HCT116 (cell line): ENCODE results near the gene UBE3D. TPM values are rescaled to one million over a fixed set of nuclear protein-coding genes. Genes with fewer than 3 reads are reported as not detected.

ENCODE experiments used
- ATAC-seq: fragments of 200-7000 bp; cut with Tn5 transposase; 2 replicates; pipeline ENCODE4 v1.9.1; 2020; ENCODE audit warnings: mild to moderate bottlenecking, moderate library complexity
- BruUV-seq: library from RNA; stranded (reverse); fragments of 400-500 nt; replicated peaks from 2 replicates; lab custom pipeline; 2021; lab: Mats Ljungman, UMichigan
- CTCF ChIA-PET: fragments of 300-600 bp; sonication (Branson Sonifier 250); formaldehyde crosslinking; loops from one replicate; lab custom pipeline; 2021; ENCODE audit warnings: antibody characterized with exemption; lab: Charles Lee
- POLR2A ChIA-PET: fragments of 300-600, 350-600 bp; sonication (Branson Sonifier 250); formaldehyde crosslinking; loops from one replicate; lab custom pipeline; 2021; ENCODE audit warnings: antibody characterized with exemption; lab: Charles Lee
- RAD21 ChIA-PET, 2 experiments: fragments of 300-600 bp; sonication (Branson Sonifier 250); formaldehyde crosslinking; loops; one replicate each; lab custom pipeline; 2023; ENCODE audit warnings: low total read pairs in 2 of 2; ENCODE audit not compliant: uncharacterized antibody in 2 of 2, unreplicated experiment in 2 of 2, low non-redundant PET in 1 of 2; lab: Charles Lee
- DNase-seq: peaks from one replicate; pipeline ENCODE4 v3.0.0-alpha.2; 2010; ENCODE audit warnings: low read depth, low spot score
- H2AFZ ChIP-seq: fragments of 200-600 bp; shearing (Covaris generic), sonication (generic); 2 replicates; pipeline ENCODE4 v1.6.1; 2017; ENCODE audit warnings: low read depth, mixed run types, mixed read lengths, antibody characterized with exemption, low read length; ENCODE audit not compliant: poor library complexity, severe bottlenecking
- H3K27ac ChIP-seq: 2 replicates; pipeline ENCODE4 v1.5.1; 2012; ENCODE audit warnings: low read depth, low read length
- H3K27me3 ChIP-seq: fragments of 200-600 bp; sonication (generic); 2 replicates; pipeline ENCODE4 v1.6.1; 2016; ENCODE audit warnings: mixed run types, low read length, mixed read lengths; ENCODE audit not compliant: insufficient read depth
- H3K36me3 ChIP-seq, 2 experiments: fragments of 200-500 bp in 1 of 2; fragments of 200-600 bp in 1 of 2; sonication (Bioruptor generic) in 1 of 2; sonication (generic) in 1 of 2; 2 replicates each; pipeline versions ENCODE4 v1.5.1 to v1.6.1; 2014 to 2016; ENCODE audit warnings: low read length in 2 of 2, inconsistent platforms in 1 of 2, mixed read lengths in 1 of 2, mixed run types in 1 of 2; ENCODE audit not compliant: insufficient read depth in 2 of 2, control insufficient read depth in 1 of 2
- H3K4me1 ChIP-seq, 2 experiments: fragments of 200-600 bp in 1 of 2; sonication (generic) in 1 of 2; 2 replicates each; pipeline versions ENCODE4 v1.5.1 to v1.6.1; 2012 to 2017; ENCODE audit warnings: low read length in 2 of 2, inconsistent platforms in 1 of 2, mild to moderate bottlenecking in 1 of 2, mixed read lengths in 1 of 2, mixed run types in 1 of 2, moderate library complexity in 1 of 2; ENCODE audit not compliant: insufficient read depth in 2 of 2, control insufficient read depth in 1 of 2
- H3K4me2 ChIP-seq: fragments of 200-600 bp; sonication (generic); 2 replicates; pipeline ENCODE4 v1.6.1; 2017; ENCODE audit warnings: mixed run types, low read length, mixed read lengths
- H3K4me3 ChIP-seq, 2 experiments: fragments of 200-600 bp in 1 of 2; sonication (generic) in 1 of 2; replicated peaks in 1 of 2; 2 replicates each; pipeline ENCODE4 v1.5.1; 2011 to 2016; ENCODE audit warnings: low read length in 2 of 2, control low read depth in 1 of 2, low read depth in 1 of 2, mild to moderate bottlenecking in 1 of 2, mixed read lengths in 1 of 2, mixed run types in 1 of 2
- H3K79me2 ChIP-seq: fragments of 200-600 bp; sonication (generic); 2 replicates; pipeline ENCODE4 v1.6.1; 2017; ENCODE audit warnings: mild to moderate bottlenecking, mixed run types, low read length, moderate library complexity, mixed read lengths; ENCODE audit not compliant: insufficient read depth
- H3K9ac ChIP-seq: fragments of 200-600 bp; sonication (generic); 2 replicates; pipeline ENCODE4 v1.6.1; 2016; ENCODE audit warnings: low read length, mixed read lengths
- H3K9me2 ChIP-seq: fragments of 200-600 bp; sonication (generic), shearing (Covaris generic); 2 replicates; pipeline ENCODE4 v1.6.1; 2017; ENCODE audit warnings: mixed run types, mild to moderate bottlenecking, moderate library complexity; ENCODE audit not compliant: insufficient read depth
- H3K9me3 ChIP-seq, 2 experiments: fragments of 200-500 bp in 1 of 2; fragments of 200-600 bp in 1 of 2; sonication (Bioruptor generic) in 1 of 2; sonication (generic) in 1 of 2; 2 replicates each; pipeline ENCODE4 v1.6.1; 2014 to 2017; ENCODE audit warnings: low read length in 2 of 2, mixed read lengths in 2 of 2, inconsistent platforms in 1 of 2, low read depth in 1 of 2, mild to moderate bottlenecking in 1 of 2, mixed run types in 1 of 2, moderate library complexity in 1 of 2; ENCODE audit not compliant: control insufficient read depth in 1 of 2, insufficient read depth in 1 of 2
- H4K20me1 ChIP-seq: fragments of 200-600 bp; sonication (generic), shearing (Covaris generic); 2 replicates; pipeline ENCODE4 v1.6.1; 2017; ENCODE audit warnings: mixed run types, mild to moderate bottlenecking, moderate library complexity; ENCODE audit not compliant: insufficient read depth
- CBX3 ChIP-seq: IDR thresholded peaks from 2 replicates; pipeline ENCODE4 v1.6.1; 2012; ENCODE audit warnings: low read depth
- CEBPB ChIP-seq: IDR thresholded peaks from 2 replicates; pipeline ENCODE4 v1.6.1; 2012; ENCODE audit warnings: low read depth
- ELF1 ChIP-seq: IDR thresholded peaks from 2 replicates; pipeline ENCODE4 v1.6.1; 2012; ENCODE audit warnings: low read depth, borderline replicate concordance
- EZH2 ChIP-seq: fragments of 200-600 bp; sonication (generic); IDR thresholded peaks from 2 replicates; pipeline ENCODE4 v1.6.1; 2017; ENCODE audit warnings: antibody characterized with exemption, mixed run types
- POLR2AphosphoS5 ChIP-seq: IDR thresholded peaks from 2 replicates; pipeline ENCODE4 v1.6.1; 2011; ENCODE audit warnings: mild to moderate bottlenecking, low read depth, low read length, moderate library complexity
- RAD21 ChIP-seq: IDR thresholded peaks from 2 replicates; pipeline ENCODE4 v1.6.1; 2012; ENCODE audit warnings: low read depth, mild to moderate bottlenecking
- SIN3A ChIP-seq: IDR thresholded peaks from 2 replicates; pipeline ENCODE4 v1.6.1; 2012; ENCODE audit warnings: low read depth
- TCF7L2 ChIP-seq: IDR thresholded peaks from 2 replicates; pipeline ENCODE4 v1.7.0; 2011; ENCODE audit warnings: borderline replicate concordance, inconsistent platforms; ENCODE audit not compliant: insufficient read depth, insufficient read length; ENCODE audit errors: extremely low read depth
- YY1 ChIP-seq: IDR thresholded peaks from 2 replicates; pipeline ENCODE4 v1.6.1; 2011; ENCODE audit warnings: low read length, low read depth, moderate library complexity, mild to moderate bottlenecking; ENCODE audit not compliant: insufficient replicate concordance; ENCODE audit errors: extremely low read depth
- ZFX ChIP-seq: fragments of 450-650 bp; IDR thresholded peaks from 2 replicates; pipeline ENCODE4 v1.6.1; 2017
- intact Hi-C: fragments of 100-400 bp; cut with micrococcal nuclease; formaldehyde crosslinking; loops from 2 replicates; pipeline ENCODE4 v1.10.0; 2022
- total RNA-seq: library from RNA; stranded (reverse); gene quantifications from one replicate; pipeline ENCODE4 v1.2.1, GENCODE V29; 2021; ENCODE audit not compliant: unreplicated experiment
- TF ChIP-seq, protein P1 (sequence below): IDR thresholded peaks from 2 replicates; pipeline ENCODE4 v1.6.1; 2012; ENCODE audit warnings: low read depth
- TF ChIP-seq, protein P2 (sequence below): IDR thresholded peaks from 2 replicates; pipeline ENCODE4 v1.6.1; 2011; ENCODE audit warnings: mild to moderate bottlenecking, low read length, moderate library complexity; ENCODE audit not compliant: insufficient replicate concordance; ENCODE audit errors: extremely low read depth
- TF ChIP-seq, protein P3 (sequence below): IDR thresholded peaks from 2 replicates; pipeline ENCODE4 v1.6.1; 2012

The UBE3D gene
- total RNA-seq, 1 experiment from 2014 or later = 9.0 TPM

DNA sequence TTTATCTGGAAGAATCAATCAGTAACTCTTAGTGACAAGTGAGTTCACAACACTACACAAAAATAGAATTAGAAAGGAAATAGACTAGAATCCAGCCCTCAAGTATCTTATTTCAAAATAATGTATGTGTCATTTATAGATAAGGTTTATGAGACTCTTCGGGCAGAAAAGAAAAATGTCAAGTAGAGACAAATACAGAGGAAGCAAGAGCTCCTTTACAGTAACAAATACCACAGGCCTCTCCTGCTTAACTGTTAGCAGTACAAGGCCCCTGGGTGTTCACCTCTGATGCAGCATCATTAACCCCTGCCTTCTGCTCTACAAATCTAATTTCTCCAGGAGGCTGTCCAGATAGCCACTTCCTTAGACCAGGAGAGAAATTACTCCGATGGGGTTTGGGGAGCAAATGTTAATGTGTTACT lies 76.7 kb downstream of the UBE3D start:
- Histone ChIP-seq H3K9ac (no peak overlapping the region), H3K9me2 (no peaks in the 10 kb centered on the region), H3K36me3 (no peaks in the 10 kb centered on the region), H3K27ac (no peak overlapping the region), H3K4me3 (no peak overlapping the region), H4K20me1 (no peaks in the 10 kb centered on the region), H3K4me2 (no peak overlapping the region), H2AFZ (no peak overlapping the region), H3K79me2 (no peaks in the 10 kb centered on the region), H3K4me1 (peaks cover 2 to 8% of the 10 kb centered on the region in 2 experiments; a peak in 3 of 4 replicates), H3K9me3 (no peaks in the 10 kb centered on the region), H3K27me3 (no peaks in the 10 kb centered on the region)
- CTCF ChIA-PET = no interaction called here
- RAD21 ChIA-PET = no interaction called here
- DNase-seq (no peak), ATAC-seq (no peak)
- POLR2A ChIA-PET = no interaction called here
- no peak for TF ChIP-seq TCF7L2
- TF ChIP-seq, protein P1, sequence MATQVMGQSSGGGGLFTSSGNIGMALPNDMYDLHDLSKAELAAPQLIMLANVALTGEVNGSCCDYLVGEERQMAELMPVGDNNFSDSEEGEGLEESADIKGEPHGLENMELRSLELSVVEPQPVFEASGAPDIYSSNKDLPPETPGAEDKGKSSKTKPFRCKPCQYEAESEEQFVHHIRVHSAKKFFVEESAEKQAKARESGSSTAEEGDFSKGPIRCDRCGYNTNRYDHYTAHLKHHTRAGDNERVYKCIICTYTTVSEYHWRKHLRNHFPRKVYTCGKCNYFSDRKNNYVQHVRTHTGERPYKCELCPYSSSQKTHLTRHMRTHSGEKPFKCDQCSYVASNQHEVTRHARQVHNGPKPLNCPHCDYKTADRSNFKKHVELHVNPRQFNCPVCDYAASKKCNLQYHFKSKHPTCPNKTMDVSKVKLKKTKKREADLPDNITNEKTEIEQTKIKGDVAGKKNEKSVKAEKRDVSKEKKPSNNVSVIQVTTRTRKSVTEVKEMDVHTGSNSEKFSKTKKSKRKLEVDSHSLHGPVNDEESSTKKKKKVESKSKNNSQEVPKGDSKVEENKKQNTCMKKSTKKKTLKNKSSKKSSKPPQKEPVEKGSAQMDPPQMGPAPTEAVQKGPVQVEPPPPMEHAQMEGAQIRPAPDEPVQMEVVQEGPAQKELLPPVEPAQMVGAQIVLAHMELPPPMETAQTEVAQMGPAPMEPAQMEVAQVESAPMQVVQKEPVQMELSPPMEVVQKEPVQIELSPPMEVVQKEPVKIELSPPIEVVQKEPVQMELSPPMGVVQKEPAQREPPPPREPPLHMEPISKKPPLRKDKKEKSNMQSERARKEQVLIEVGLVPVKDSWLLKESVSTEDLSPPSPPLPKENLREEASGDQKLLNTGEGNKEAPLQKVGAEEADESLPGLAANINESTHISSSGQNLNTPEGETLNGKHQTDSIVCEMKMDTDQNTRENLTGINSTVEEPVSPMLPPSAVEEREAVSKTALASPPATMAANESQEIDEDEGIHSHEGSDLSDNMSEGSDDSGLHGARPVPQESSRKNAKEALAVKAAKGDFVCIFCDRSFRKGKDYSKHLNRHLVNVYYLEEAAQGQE = no peak
- no peak for TF ChIP-seq POLR2AphosphoS5
- no peak for TF ChIP-seq ZFX
- TF ChIP-seq EZH2 = no peak
- TF ChIP-seq SIN3A = no peak
- no peak for TF ChIP-seq ELF1
- TF ChIP-seq CBX3 = no peak
- no peak for TF ChIP-seq CEBPB
- TF ChIP-seq, protein P2, sequence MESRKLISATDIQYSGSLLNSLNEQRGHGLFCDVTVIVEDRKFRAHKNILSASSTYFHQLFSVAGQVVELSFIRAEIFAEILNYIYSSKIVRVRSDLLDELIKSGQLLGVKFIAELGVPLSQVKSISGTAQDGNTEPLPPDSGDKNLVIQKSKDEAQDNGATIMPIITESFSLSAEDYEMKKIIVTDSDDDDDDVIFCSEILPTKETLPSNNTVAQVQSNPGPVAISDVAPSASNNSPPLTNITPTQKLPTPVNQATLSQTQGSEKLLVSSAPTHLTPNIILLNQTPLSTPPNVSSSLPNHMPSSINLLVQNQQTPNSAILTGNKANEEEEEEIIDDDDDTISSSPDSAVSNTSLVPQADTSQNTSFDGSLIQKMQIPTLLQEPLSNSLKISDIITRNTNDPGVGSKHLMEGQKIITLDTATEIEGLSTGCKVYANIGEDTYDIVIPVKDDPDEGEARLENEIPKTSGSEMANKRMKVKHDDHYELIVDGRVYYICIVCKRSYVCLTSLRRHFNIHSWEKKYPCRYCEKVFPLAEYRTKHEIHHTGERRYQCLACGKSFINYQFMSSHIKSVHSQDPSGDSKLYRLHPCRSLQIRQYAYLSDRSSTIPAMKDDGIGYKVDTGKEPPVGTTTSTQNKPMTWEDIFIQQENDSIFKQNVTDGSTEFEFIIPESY = no peak
- TF ChIP-seq YY1 = no peak
- TF ChIP-seq RAD21 = no peak
- TF ChIP-seq, protein P3, sequence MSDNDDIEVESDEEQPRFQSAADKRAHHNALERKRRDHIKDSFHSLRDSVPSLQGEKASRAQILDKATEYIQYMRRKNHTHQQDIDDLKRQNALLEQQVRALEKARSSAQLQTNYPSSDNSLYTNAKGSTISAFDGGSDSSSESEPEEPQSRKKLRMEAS = no peak
- intact Hi-C loops = no loop called here
- BruUV-seq = no TSS peak
